Measurements from ENCODE around the gene COX8C.

COX8C gene

DNA sequence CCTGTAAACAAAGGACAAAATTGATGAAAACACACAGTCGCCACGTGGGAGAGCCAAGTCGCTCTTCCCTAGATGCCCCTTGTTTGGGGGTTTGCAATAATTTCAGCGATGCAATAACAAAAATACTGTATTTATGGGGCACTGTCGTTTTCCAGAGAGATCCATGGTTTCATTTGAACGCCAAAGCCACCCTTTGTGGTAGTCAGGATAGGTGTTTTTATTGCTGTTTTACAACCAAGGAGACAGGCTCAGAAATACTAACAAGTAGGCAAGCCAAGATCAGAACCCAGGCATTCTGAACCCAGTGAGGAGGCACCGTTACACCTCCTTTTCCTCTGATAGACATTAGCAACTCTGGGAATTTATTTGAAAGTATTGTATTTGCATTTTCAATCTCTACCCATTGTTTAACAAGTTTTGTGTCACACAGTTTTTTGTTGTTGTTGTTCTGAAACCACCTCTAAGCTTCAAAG is 13.3 kb upstream of the COX8C start:
- peak; percentile 22 for DNase-seq (ENCODE audit: low read depth, low spot score)
- in situ Hi-C loops (cut with HindIII; ENCODE audit: low sequenced_read_pairs) = no loop called here
- H3K4me3 ChIP-seq (ENCODE audit: low read depth, low read length) = peak overlapping the region; percentile 80
- TF ChIP-seq, protein P1, sequence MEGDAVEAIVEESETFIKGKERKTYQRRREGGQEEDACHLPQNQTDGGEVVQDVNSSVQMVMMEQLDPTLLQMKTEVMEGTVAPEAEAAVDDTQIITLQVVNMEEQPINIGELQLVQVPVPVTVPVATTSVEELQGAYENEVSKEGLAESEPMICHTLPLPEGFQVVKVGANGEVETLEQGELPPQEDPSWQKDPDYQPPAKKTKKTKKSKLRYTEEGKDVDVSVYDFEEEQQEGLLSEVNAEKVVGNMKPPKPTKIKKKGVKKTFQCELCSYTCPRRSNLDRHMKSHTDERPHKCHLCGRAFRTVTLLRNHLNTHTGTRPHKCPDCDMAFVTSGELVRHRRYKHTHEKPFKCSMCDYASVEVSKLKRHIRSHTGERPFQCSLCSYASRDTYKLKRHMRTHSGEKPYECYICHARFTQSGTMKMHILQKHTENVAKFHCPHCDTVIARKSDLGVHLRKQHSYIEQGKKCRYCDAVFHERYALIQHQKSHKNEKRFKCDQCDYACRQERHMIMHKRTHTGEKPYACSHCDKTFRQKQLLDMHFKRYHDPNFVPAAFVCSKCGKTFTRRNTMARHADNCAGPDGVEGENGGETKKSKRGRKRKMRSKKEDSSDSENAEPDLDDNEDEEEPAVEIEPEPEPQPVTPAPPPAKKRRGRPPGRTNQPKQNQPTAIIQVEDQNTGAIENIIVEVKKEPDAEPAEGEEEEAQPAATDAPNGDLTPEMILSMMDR (IDR thresholded peaks at IDR 0.05; ENCODE audit: low read depth, low read length) = no peak

DNA sequence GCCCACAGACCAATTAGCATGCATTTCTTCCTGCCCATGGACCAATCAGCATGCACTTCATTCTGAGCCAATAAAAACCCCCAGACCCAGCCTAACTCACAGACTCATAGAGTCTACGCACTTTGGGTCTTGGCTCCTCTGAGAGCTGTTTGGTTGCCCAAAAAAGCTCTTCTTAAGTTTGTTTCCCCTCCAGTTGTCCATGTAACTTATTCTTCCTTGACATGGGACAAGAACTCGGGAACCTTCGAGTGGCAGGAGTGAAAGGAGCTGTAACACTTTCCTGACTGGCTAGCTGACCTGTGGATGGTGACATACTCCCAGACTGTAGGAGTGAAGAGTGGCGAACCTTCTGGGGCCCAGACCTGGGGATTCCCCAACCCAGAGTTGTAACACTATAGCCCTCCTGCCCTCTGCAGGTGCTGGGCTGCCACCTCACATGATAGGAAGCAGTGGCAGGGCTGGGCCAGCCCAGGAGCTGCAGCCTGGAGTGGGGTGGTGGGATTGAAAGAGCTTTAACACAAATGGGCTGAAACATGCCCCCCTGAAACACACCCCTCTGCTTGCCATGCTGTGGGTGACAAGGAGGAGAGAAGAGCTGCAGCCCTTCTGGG is 9.7 kb upstream of the COX8C start:
- TF ChIP-seq, protein P1 (IDR thresholded peaks at IDR 0.05; ENCODE audit: low read depth, low read length) = no peak
- no peak for DNase-seq (ENCODE audit: low read depth, low spot score)
- in situ Hi-C loops (cut with HindIII; ENCODE audit: low sequenced_read_pairs) = no loop called here
- no peak overlapping the region for H3K4me3 ChIP-seq (ENCODE audit: low read depth, low read length)

DNA sequence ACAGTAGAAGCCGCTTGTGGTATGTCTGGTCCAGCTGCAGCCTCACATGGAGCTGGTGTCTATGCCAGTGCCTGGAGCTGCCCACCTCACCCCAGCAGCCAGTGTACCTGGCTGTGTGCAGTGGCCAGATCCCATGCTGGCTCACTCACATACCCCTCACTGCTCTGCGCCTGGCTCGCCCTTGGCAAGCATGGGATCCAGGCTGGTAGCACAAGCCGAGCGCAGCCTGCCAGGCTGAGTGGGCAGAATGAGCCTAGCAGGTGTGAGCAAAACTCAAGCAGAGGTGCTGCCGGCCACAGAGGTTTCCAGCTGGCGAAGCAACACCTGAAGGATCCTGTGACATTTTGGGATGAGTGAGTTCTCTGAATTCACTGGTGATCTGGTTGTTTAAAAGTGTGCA is 9.1 kb upstream of the COX8C start:
- no peak overlapping the region for H3K4me3 ChIP-seq (ENCODE audit: low read depth, low read length)
- TF ChIP-seq, protein P1 (IDR thresholded peaks at IDR 0.05; ENCODE audit: low read depth, low read length) = no peak
- no peak for DNase-seq (ENCODE audit: low read depth, low spot score)
- in situ Hi-C loops (cut with HindIII; ENCODE audit: low sequenced_read_pairs) = no loop called here

- TF ChIP-seq, protein P1 (IDR thresholded peaks at IDR 0.05; ENCODE audit: low read depth, low read length) = no peak
- DNase-seq (ENCODE audit: low read depth, low spot score) = no peak
- in situ Hi-C loops (cut with HindIII; ENCODE audit: low sequenced_read_pairs) = no loop called here
These were observed 3.7 kb upstream of the COX8C start for GRCh38 chr14:93343266-93343665.

DNA sequence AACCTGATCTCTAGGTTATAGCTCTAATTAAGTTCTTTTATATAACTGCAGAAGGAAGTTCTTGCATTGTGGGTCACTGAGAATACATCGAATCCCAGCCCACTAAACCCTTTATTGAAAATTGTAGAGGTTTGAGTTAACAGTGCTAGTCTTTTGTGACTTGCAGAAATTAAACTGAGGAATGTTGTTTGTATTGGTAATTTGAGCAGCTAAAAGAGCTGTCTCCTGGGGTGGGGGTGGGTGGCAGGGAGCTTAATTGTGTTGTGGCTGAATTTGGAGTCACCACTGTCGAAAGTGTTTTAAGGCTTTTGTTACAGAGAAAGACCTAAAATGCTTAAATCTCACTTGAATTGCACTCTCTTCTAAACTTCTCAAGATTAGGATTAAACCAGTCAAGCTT is 3.2 kb upstream of the COX8C start:
- TF ChIP-seq, protein P1 (IDR thresholded peaks at IDR 0.05; ENCODE audit: low read depth, low read length) = no peak
- in situ Hi-C loops (cut with HindIII; ENCODE audit: low sequenced_read_pairs) = no loop called here
- no peak for DNase-seq (ENCODE audit: low read depth, low spot score)
- no peak overlapping the region for H3K4me3 ChIP-seq (ENCODE audit: low read depth, low read length)

More at GRCh38 chr14:93343266-93343665, 3.7 kb upstream of the COX8C start:
- no peak overlapping the region for H3K4me3 ChIP-seq (ENCODE audit: low read depth, low read length)

- no peak overlapping the region for H3K4me3 ChIP-seq (ENCODE audit: low read depth, low read length)
- TF ChIP-seq, protein P1 (IDR thresholded peaks at IDR 0.05; ENCODE audit: low read depth, low read length) = no peak
- no peak for DNase-seq (ENCODE audit: low read depth, low spot score)
- in situ Hi-C loops (cut with HindIII; ENCODE audit: low sequenced_read_pairs) = no loop called here
These were observed 868 bp downstream of the COX8C start for GRCh38 chr14:93347850-93348249.
